Neural cell (in vitro differentiated cells): ENCODE results near the gene SAG. TPM values are rescaled to one million over a fixed set of nuclear protein-coding genes. Genes with fewer than 3 reads are reported as not detected.

Experiments used
- polyA plus RNA-seq: library from polyadenylated mRNA; depleted of rRNA; stranded (reverse); fragments of >200 nt; gene quantifications from 2 replicates; pipeline ENCODE4 v1.2.3, GENCODE V29; 2014
- small RNA-seq, 3 experiments: library from RNA; depleted of rRNA; stranded (forward); fragments of <200 nt; gene quantifications; one replicate each; pipeline ENCODE3, GENCODE V24; 2012

SAG gene
- polyA plus RNA-seq, 1 donor from 2014 or later, result not detected

Small RNA genes lying within 50 kb of the gene (small RNA-seq; reads per million reads assigned to genes)
- 0 to 1.2 (median 0) reads per million in 3 experiments for gene RF00019
- gene SCARNA5, result 260 to 430 (median 299) reads per million in 3 experiments
- gene SCARNA6, result 19.3 to 95.3 (median 24.7) reads per million in 3 experiments

Other genes starting within 250 kb of the SAG start
- 0.18 TPM in 1 of 2 replicates, not detected in the other for gene INPP5D, start 247.5 kb upstream of the SAG start, polyA plus RNA-seq
- gene ATG16L1, start 56.1 kb upstream of the SAG start, polyA plus RNA-seq, result 67.6 and 100 TPM in 2 replicates
- 33.4 and 36.4 TPM in 2 replicates for gene DGKD, start 46.7 kb downstream of the SAG start, polyA plus RNA-seq